Activated T-cell treated with anti-CD3 and anti-CD28 coated beads, Interleukin-2, amount 50 U/mL, for 48 hours (primary cell): ENCODE results near the gene MEF2A.
"Not testable (repeated sequence)": the region's sequence is repeated elsewhere in the genome, so short reads cannot be mapped to it uniquely, and the experiment has no call there.

Experiments used
- DNase-seq, 2 experiments: peaks; one replicate each; pipeline ENCODE4 v3.0.0-alpha.2; 2020

The MEF2A gene

DNA sequence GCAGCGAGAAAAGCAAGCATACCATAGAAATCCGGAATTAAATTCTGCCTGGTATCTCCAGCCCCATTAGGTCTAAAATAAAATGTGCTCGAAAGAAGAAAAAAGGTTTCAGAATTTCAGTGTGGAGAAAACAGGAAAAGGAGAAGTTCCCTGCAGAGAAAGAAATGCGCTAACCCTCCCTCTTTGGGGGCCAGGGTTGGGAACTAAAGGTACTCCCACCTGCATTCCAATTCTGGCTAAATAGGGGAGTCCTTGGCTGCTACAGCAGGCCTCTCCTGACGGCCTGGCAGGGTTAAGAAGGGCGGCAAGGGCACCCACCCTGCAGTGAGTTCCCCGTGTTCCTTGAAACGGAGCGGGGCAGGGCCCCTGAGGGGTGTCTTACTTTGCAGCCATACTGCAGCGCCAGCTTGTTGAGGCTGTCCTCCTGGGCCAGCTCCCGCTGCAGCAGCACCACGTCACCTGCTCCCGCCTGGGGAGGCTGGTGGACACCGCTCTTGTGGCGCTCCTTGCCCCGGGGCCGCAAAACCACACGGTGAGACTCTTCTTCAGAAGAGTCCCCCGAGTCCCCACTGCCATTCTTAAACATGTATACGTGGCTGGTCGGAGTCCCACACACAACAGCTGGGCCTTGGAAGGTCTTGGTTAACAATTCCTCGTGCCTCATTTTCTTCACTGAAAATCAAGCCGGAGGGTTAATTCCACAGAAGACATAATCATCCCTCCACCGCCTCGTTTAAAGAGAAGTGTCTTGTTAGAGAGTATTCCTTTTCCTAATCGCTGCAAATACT lies 165.7 kb downstream of the MEF2A start:
- no peak for DNase-seq

DNA sequence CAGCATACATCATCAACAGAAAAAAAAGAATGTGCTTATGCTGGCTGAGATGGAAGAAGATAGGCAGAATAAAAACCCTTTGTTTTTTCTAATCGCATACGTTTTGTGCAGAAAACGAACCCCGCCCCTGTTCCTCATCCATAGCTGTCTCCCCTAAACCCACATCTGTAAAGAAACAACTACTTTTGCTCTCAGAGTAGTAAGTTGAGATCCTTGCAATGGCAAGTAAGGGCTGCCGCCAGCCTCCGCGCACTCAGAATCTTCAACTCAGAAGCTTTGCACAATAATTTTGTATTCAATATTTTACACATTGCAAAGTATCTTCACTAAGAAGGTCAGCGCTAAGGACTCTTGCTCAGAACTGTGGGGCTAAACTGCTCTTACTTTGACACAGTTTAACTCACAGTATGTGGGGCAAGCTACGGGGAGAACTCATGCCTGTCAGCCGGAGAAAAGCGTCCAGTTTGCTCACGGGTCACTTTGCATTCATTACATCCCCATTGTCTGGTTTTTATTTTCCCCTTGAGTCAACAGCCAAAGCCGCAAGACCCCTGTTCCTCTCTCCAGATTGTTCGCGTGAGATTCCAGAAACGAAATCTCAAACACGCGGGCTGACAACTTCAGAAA lies 166.5 kb downstream of the MEF2A start:
- no peak for DNase-seq

DNA sequence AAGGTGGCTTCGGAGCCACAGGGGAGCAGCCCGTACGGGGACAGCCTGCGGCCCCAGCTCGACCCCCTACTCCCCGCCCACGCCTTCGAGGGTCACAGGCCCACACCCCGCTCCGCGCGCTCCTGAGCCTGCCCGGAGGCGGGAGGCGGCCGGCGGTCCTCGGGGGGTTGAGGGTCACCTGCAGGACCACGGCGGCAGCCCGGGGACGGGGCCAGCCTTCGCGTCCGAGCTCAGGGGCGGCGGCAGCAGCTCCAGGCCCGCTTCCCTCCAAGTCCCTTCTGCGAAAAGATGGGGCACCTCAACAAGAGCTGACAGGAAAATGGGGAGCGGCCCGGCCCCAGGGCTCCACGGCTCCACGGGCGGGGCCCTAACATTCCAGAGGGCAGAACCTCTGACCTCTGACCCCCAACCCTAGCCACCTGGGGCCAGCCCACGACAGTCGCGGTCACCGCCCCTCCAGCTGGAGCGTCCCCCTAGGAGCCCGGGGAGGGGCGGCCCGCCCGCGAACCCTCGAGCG lies 167.0 kb downstream of the MEF2A start:
- DNase-seq = no peak

DNA sequence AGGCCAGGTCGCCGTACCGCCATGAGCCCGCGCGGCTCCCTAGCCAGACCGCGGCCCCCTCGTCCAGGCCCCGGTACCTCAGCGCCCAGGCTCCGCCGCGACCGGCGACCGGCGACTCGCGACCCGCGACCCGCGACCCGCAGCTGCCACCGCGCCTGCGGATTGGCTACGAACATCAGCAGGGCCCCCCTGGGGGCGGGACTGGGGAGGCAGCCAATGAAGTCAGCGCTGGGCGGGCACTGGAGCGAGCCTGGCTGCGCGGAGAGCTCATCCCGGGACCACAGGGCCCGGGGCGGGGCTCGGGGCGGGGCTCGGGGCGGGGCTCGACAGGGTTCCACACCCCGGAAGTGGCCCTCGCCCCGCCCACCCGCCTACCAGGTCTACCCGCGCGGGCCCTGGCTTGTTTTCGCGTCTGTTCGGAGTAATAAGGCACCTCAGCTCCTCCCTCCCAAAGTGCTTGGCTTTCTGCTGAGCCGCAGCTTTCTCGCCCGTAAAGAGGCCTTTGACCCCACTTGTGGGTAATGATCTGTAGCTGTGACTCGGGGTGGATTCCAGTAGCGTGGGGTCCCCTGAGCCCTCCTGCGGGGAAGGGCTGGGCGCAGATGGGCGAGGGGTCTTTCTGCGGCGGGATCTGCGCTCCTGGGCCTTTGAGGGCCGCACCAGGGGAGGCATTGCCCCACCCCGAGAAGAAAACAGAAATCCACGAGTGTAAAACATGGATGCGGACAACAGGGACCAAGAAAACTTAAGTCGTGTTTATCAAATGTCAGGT lies 167.7 kb downstream of the MEF2A start, which contains the start of gene LYSMD4:
TSS of gene LYSMD4 (minus strand) at position 170 of the 772 bp plus-strand sequence. CDS start 1,438 bp downstream, outside the sequence.
- DNase-seq = peak; percentile 98

DNA sequence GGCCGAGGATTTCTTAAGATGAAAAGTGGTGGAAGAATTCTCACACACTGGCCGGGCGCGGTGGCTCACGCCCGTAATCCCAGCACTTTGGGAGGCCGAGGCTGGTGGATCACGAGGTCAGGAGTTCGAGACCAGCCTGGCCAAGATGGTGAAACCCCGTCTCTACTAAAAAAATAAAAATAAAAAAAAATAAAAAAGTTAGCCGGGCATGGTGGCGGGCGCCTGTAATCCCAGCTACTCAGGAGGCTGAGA lies 168.2 kb downstream of the MEF2A start:
- not testable (repeated sequence) for DNase-seq

DNA sequence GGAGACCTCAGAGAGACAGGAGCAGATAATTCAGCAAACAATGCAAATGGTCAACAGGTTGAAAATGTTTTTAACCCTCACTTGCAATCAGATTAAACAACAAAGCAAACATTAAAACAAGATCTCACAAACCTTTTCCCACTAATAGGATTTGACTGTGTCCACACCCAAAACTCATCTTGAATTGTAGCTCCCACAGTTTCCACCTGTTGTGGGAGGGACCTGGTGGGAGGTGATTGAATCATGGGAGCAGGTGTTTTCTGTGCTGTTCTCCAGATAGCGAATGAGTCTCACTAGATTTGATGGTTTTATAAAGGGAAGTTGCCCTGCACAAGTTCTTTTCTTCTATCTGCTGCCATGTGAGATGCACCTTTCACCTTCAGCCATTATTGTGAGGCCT lies 168.8 kb downstream of the MEF2A start:
- no peak for DNase-seq

DNA sequence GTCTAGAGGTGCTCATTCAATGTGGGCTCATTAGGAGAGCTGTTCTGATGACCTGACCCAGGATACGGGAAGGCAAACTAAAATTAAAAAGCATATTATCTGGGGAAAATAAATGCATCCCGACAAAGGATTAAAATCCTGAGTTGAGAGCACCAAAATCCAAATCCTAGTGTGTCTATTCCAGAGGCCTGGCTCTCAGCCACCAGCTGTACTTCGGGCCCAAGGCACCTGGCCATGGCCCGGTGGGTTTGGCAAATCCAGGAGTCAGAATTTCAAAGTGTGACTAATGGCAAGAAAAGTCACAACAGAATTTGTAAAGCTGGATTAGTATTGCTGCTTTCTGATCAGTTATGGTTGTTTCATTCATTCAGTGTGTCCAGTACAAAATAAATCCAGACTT lies 170.1 kb downstream of the MEF2A start:
- DNase-seq = no peak

DNA sequence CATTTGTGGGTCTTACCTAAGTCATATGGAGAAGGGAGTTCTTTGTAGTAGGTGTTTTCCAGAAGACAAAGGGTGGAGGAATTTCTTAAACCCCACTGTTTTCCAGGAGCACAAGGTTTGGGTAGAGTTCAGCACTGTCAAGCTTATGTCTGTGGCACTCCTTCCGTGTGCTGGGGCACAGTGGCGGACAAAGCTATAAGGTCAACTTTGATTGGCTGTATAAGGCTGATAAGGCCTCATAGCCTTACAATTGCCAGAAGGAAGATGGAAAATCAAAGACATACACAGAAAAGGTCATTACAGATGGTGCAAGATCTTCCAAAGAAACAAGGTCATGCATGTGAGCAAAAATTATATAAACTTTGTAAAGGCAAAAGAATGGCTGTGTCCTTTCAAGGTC lies 170.9 kb downstream of the MEF2A start:
- no peak for DNase-seq

DNA sequence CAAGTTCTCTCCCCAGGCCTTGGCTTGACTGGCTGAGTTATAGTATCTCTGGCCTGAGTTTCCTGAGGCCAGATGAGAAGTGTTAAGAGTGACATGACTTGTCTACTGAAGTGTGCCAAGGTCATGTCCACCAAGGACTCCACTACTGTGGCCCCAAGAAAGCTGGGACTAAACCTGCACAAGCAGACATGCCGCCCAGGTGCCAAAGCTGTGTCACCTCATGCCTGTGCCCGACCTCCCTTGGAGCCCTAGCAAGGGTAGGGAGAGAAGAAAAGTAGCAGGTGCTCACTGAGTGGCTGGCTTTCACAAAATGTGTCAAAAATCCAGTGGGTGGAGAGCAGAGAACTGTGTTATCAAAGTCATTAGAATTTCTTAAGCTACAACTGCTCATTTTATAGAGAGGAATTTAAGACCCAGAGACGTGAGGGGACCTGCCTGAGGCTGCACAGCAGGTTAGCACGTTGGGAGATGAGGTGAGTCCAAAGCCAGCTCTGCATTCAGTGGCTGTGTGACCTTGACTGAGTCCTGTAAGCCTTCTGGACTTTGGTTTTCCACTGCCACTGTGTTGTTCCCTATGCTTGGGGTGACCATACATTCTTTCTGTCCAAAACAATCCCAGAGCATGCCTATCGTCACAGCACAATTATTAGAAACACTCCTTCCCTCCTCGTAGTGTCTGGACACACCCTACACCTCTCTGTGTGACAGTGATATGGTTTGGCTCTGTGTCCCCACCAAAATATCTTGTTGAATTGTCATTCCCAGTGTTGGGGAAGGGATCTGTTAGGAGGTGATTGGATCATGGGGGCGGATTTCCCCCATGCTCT lies 172.4 kb downstream of the MEF2A start:
- DNase-seq = no peak

DNA sequence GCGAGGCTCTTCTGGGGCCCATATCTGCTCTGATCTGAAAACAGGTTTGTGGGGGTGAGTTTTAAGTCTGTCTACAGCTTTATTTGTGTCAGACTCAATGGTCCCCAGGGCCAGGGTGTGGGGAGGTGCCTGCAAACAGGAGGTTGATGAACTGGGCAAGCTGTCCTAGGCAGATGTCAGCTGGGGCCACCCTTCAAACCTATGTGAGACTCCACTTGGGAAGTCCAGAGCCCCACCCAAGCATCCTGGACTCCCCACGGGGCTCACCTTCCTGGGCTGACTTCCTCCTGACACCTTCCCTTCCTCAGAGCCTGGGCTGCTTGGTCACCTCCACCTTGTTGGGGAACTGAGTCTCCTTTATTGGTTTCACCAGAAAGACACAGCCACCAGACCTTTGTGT lies 176.1 kb downstream of the MEF2A start:
- DNase-seq = no peak

DNA sequence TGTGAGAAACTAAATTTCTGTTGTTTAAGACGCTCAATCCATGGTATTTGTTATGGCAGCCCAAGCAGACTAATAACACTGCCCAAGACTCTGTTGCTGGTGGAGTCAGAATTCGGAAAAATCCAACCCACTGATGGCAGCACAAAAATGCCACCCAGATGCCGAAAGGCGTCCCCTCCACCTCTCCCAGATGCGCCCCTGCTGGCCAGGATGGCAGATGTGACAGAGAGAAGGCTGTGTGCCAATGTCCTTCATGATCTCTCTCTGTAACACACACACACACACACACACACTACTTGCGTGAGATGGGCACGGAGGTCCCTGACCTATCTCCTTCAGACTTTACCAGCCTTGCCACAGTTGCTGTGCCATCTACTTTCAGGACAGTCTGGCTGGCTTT lies 178.4 kb downstream of the MEF2A start:
- no peak for DNase-seq

DNA sequence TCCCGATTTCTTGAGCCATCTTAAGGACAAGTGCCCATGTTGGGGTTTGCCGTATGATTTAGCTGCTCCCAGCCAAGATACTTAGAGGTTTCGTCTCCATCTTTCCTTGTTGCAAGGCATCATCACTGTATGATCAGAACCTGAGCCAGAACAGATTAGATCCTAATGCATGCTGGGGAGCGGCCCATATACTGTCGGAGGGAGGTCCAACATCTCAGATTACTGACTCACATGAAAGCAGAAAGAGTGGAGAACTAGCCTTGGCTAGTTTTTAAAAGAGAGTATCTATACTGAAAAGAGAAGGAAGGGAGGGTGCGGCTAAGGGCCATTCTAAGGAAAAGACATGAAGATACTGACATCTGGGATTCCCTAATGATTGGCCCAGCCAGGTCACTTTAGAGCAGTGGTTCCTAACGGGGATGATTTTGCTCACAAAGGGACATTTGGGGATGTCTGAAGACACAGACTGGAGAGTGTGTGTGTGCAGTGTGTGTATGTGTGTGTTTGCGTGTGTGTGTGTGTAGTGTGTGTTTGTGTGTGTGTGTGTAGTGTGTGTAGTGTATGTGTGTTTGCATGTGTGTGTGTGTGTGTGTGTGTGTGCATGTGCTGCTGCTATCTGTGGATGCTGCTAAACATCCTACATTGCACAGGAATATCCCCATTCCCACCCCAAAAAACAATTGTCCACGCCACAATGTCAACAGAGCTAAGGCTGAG lies 179.7 kb downstream of the MEF2A start:
- no peak for DNase-seq

DNA sequence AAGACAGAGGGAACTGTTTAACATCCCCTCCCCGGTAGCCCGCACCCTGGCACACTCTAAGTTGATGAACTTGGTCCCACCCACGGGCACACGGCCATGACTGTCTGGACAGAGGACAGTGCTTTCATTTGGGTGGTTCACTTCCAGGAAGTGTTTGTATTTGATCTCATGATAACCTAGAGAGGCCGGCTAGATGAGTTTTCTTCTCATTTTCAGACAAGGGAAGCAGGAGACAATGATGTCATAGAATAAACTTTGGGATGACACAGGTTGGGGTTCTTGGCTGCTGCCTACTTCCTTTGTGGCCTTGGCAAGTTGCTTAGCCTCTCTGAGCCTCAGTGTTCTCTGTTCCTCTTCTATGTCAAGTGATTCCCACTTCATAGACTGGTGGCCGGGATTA lies 183.6 kb downstream of the MEF2A start:
- DNase-seq = no peak

DNA sequence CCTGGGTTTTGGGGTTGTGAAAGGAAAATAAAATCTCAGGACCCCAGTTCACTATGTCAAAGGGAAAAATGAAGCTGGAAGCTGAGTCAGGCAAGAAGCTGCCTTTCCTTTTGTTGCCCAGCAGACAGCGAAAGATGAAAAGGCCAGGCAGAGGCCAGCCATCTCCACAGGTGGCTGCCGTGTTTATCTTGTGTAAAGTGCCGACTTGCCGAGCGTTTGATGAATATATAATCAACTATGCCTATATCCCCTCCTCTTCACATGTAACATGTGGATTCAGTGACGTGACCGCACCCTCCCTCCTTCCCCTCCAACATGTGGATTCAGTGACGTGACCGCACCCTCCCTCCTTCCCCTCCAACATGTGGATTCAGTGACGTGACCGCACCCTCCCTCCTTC lies 184.5 kb downstream of the MEF2A start:
- not testable (repeated sequence) for DNase-seq

DNA sequence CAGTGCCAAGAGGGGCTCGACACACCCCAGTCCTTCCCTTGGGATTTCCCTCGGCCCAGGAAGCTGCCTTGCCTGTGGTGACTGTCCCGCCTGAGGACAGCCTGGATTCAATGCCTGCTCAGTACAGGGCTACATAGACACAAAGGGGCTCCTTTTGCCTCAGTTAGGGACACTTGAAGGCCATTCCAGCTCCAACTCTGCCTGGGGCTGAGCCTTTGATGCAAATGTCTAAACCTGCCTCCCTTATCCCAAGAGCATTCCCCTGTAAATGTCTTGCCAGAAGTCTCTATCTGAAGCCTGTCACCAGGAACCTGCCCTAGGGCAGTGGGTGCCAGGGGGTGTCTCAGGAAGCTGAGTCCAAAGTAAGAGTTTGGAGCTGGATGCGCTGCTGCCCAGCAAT lies 186.8 kb downstream of the MEF2A start:
- no peak for DNase-seq

DNA sequence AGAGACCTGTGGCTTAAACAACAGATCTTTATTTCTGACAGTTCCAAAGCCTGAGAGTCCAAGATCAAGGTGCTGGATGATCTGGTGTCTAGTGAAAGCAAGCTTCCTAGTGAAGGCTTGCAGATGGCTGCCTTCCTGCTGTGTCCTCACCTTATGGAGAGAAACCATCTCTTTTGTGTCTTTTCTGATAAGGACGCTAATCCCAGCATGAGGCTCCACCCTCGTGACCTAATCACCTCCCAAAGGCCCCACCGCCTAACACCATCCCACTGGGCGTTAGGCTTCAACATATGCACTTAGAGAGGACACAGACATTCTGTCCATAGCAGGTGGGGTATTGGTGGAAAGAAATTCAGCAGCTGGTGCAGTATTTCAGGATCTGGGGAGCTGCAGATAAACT lies 187.3 kb downstream of the MEF2A start:
- no peak for DNase-seq

DNA sequence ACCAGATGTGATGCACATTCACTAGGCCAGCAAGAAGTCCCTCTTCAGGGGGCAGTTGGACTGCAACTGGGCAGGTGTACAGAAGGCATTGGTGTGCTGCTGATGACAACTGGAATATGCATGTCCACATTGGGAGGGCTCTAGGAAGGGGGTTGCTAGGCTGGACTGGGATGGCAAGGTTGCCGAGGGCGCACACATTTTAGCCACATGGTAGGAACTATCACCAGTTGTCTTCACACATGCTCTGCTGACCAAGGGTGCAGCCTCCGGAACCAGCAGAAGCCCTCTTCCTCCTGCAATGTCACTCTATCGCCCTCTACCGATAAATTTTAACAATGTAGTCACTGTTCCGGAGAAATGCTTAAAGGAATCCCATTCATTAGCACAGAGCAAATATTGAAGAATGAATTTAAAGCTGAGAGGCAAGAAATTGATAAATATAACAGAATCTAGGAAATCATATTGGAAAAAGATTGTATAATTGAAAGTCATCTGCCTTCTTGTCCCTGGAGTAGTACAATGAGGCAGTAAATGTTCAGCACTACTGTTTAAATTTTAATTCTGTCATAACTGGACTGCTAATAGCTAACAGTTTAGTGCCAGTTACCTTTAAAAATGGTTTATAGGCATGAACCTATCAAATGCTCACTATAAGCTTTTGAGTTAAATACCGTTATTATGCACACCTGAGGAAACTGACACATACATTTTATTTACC lies 190.1 kb downstream of the MEF2A start:
- DNase-seq = peak; percentile 32 to 44

DNA sequence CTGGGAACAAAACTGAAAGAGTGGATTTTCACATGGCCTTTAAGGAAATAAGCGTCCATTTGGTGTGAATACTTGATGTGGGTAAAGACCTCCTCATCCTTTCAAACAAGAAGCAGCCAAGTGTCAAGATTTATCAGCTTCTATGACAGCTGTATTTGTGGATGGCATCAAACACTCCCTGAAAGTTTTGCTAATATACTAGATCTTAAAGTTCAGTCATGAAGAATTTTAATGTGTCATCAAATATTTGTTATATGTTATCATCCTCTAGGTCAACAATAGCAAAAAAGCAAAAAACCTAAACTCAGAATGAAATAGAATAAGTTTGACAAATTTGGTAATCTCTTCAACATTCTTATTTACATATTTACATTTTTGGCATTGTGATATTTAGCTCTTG lies 196.5 kb downstream of the MEF2A start:
- no peak for DNase-seq

DNA sequence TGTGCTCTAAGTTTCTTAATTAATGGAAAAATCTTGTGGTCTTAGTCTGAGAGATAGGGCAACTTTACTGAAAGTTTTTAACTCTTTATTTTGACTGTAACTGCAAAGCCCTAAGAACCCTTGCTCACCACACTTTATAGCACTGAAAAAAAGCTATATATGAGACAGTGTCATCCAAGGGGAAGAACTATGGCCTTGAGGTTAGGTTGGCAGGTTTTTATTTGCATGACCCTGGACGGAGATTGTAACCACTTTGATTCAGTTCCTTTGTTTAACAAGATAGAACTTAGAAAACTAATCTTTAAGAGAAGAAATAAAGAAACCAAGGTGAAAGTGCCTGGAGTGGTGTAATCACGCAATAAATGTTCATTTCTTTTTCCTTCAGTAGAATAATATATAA lies 198.0 kb downstream of the MEF2A start:
- no peak for DNase-seq

DNA sequence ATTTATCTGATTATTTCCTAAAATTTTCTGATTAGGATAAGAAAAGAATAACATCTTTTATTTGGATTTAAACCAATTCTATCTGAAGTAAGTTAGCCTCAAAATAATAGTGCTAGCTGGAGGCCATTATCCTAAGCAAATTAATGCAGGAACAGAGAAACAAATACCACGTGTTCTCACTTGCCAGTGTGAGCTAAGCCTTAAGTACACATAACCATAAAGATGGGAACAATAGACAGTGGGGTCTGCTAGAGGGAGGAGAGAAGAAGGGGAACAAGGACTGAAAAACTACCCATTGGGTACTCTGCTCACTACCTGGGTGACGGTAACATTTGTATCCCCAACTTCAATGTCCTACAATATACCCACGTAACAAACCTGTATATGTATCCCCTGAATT lies 198.7 kb downstream of the MEF2A start:
- no peak for DNase-seq
